HepG2 (cell line): ENCODE measurements around the gene STX10. TPM values are rescaled to one million over a fixed set of nuclear protein-coding genes. Genes with fewer than 3 reads are reported as not detected.

Experiments
- ATF2 ChIP-seq: sonication (generic); formaldehyde crosslinking; IDR thresholded peaks from 2 replicates; pipeline ENCODE4 v1.4.0; 2020; ENCODE audit warnings: missing genetic modification reagents
- DMTF1 ChIP-seq: sonication (generic); formaldehyde crosslinking; IDR thresholded peaks from 2 replicates; pipeline ENCODE4 v1.4.0; 2020; ENCODE audit warnings: mild to moderate bottlenecking, missing genetic modification reagents
- JUN ChIP-seq: sonication (generic); formaldehyde crosslinking; IDR thresholded peaks from 2 replicates; pipeline ENCODE4 v1.4.0; 2020; ENCODE audit warnings: mild to moderate bottlenecking, missing genetic modification reagents
- JUND ChIP-seq: sonication (generic); formaldehyde crosslinking; IDR thresholded peaks from 2 replicates; pipeline ENCODE4 v1.8.0; 2022; ENCODE audit warnings: mild to moderate bottlenecking, missing genetic modification reagents
- MAF1 ChIP-seq: sonication (generic); formaldehyde crosslinking; IDR thresholded peaks from 2 replicates; pipeline ENCODE4 v1.5.0; 2020; ENCODE audit warnings: missing genetic modification reagents, borderline replicate concordance
- MNT ChIP-seq: fragments of 450-650 bp; IDR thresholded peaks from 2 replicates; pipeline ENCODE4 v1.6.1; 2016
- MTERF4 ChIP-seq: sonication (generic); formaldehyde crosslinking; IDR thresholded peaks from 2 replicates; pipeline ENCODE4 v1.8.0; 2023; ENCODE audit warnings: mild to moderate bottlenecking, missing genetic modification reagents
- MTF1 ChIP-seq: sonication (generic); formaldehyde crosslinking; IDR thresholded peaks from 2 replicates; pipeline ENCODE4 v1.5.0; 2020; ENCODE audit warnings: missing genetic modification reagents
- SALL2 ChIP-seq: sonication (generic); formaldehyde crosslinking; IDR thresholded peaks from 2 replicates; pipeline ENCODE4 v1.8.1; 2023; ENCODE audit warnings: mild to moderate bottlenecking, missing genetic modification reagents, inconsistent platforms
- SKIL ChIP-seq: sonication (generic); formaldehyde crosslinking; IDR thresholded peaks from 2 replicates; pipeline ENCODE4 v1.8.0; 2022; ENCODE audit warnings: missing genetic modification reagents, mild to moderate bottlenecking, moderate library complexity, borderline replicate concordance
- TOE1 ChIP-seq: sonication (generic); formaldehyde crosslinking; IDR thresholded peaks from 2 replicates; pipeline ENCODE4 v1.4.0; 2020; ENCODE audit warnings: mild to moderate bottlenecking, missing genetic modification reagents
- XRCC5 ChIP-seq: fragments of 200-400 bp; formaldehyde crosslinking; optimal IDR thresholded peaks from 2 replicates; pipeline ENCODE3; 2017; ENCODE audit warnings: mild to moderate bottlenecking, low read length
- ZBTB44 ChIP-seq: sonication (generic); formaldehyde crosslinking; IDR thresholded peaks from 2 replicates; pipeline ENCODE4 v1.4.0; 2020; ENCODE audit warnings: missing genetic modification reagents
- ZNF280B ChIP-seq: sonication (generic); formaldehyde crosslinking; IDR thresholded peaks from 2 replicates; pipeline ENCODE4 v1.5.0; 2020; ENCODE audit warnings: missing genetic modification reagents, mild to moderate bottlenecking, borderline replicate concordance
- ZNF496 ChIP-seq: sonication (generic); formaldehyde crosslinking; IDR thresholded peaks from 2 replicates; pipeline ENCODE4 v1.8.1; 2023; ENCODE audit warnings: mild to moderate bottlenecking, moderate library complexity, missing genetic modification reagents; ENCODE audit not compliant: insufficient replicate concordance
- ZNF660 ChIP-seq: sonication (generic); formaldehyde crosslinking; IDR thresholded peaks from 2 replicates; pipeline ENCODE4 v1.5.1; 2020; ENCODE audit warnings: mild to moderate bottlenecking, low read depth, missing genetic modification reagents, borderline replicate concordance
- polyA plus RNA-seq, 8 experiments: library from polyadenylated mRNA; depleted of rRNA in 3 of 8; stranded (reverse) in 7 of 8; unstranded in 1 of 8; fragments of >200 nt; fragmentation: Illumina TruSeq in 4 of 8; extraction: Trizol in 4 of 8; gene quantifications; 2 replicates each; pipeline versions ENCODE4 v1.2.1 to v1.2.3, GENCODE V29; 2011 to 2016; ENCODE audit warnings: low read depth in 4 of 8, missing spikeins in 1 of 8, mixed read lengths in 1 of 8; ENCODE audit not compliant: insufficient read depth in 1 of 8
- total RNA-seq, 5 experiments: library from RNA; depleted of rRNA; stranded (reverse); fragments of >200 nt; fragmentation: Illumina TruSeq; extraction: Trizol; gene quantifications; 2 replicates each; pipeline ENCODE4 v1.2.3, GENCODE V29; 2016; ENCODE audit warnings: low read depth in 1 of 5

Gene STX10
- total and polyA plus RNA-seq, 2 of the 13 experiments (the other 11 are each of a cell fraction or from before 2014, with no cell fraction given), result 47.9 to 66.4 TPM

GRCh38 chr19:13164343-13165161, 14.4 kb upstream of the STX10 start (continued):
- TF ChIP-seq DMTF1 (CRISPR knock-in tag) (no peak), ZBTB44 (CRISPR knock-in tag) (no peak), JUND (CRISPR knock-in tag) (no peak), MTERF4 (CRISPR knock-in tag) (no peak; the same call in 1 of the 2 replicates), SKIL (peak; percentile 77; the same call in 1 of the 2 replicates), XRCC5 (peak; percentile 92), ATF2 (CRISPR knock-in tag) (peak; percentile 23), TOE1 (no peak), ZNF496 (CRISPR knock-in tag) (no peak), JUN (CRISPR knock-in tag) (no peak), SALL2 (CRISPR knock-in tag) (no peak), ZNF280B (CRISPR knock-in tag) (peak; percentile 67; the same call in 1 of the 2 replicates), ZNF660 (CRISPR knock-in tag) (no peak), MTF1 (CRISPR knock-in tag) (no peak), MNT (no peak), MAF1 (CRISPR knock-in tag) (no peak)
